ENCODE results near the gene HAO1. TPM values are rescaled to one million over a fixed set of nuclear protein-coding genes. Genes with fewer than 3 reads are reported as not detected.

The HAO1 gene
- total RNA-seq, 2 experiments from 2014 or later = not detected

- ATAC-seq (ENCODE audit: poor library complexity) = no peak
Measured at GRCh38 chr20:7848351-7848750, 91.9 kb downstream of the HAO1 start.

GRCh38 chr20:7843613-7844012 is 96.6 kb downstream of the HAO1 start:
- Histone ChIP-seq H3K27ac (ENCODE audit: low read depth in 1 of 2, low read length in 2 of 2) (no peak overlapping the region), H3K9me3 (ENCODE audit: control insufficient read depth in 1 of 2, insufficient read depth in 1 of 2, low read length in 2 of 2) (peaks cover 0 to 3% of the 10 kb centered on the region in 2 experiments), H3K4me3 (ENCODE audit: low read length) (no peak overlapping the region), H3K27me3 (ENCODE audit: control insufficient read depth in 1 of 2, insufficient read depth in 2 of 2, low read length in 2 of 2) (no peaks in the 10 kb centered on the region), H3K4me1 (ENCODE audit: insufficient read depth, low read length) (no peaks in the 10 kb centered on the region), H3K36me3 (ENCODE audit: insufficient read depth, low read length) (no peaks in the 10 kb centered on the region)
- no peaks in the 10 kb centered on the region for H3K9me3 Mint-ChIP-seq
- H3K4me1 Mint-ChIP-seq (ENCODE audit: low read depth) = no peaks in the 10 kb centered on the region
- no peaks in the 10 kb centered on the region for H3K36me3 Mint-ChIP-seq (ENCODE audit: low read depth)
- CTCF ChIA-PET = no interaction called here
- POLR2A ChIA-PET = no interaction called here
- DNase-seq (no peak), ATAC-seq (ENCODE audit: poor library complexity) (no peak)
- no peak overlapping the region for H3K4me3 Mint-ChIP-seq
- peaks cover 7% of the 10 kb centered on the region for H3K27me3 Mint-ChIP-seq
- no peak overlapping the region for H3K27ac Mint-ChIP-seq
- intact Hi-C loops (cut with DNase I, micrococcal nuclease) = no loop called here
- no peak for TF ChIP-seq CTCF (IDR thresholded peaks at IDR 0.05)

More at GRCh38 chr20:7848351-7848750, 91.9 kb downstream of the HAO1 start:
- intact Hi-C loops (cut with DNase I, micrococcal nuclease) = no loop called here
- no peak overlapping the region for H3K4me3 ChIP-seq (ENCODE audit: low read length)
- H3K36me3 ChIP-seq (ENCODE audit: insufficient read depth, low read length) = no peaks in the 10 kb centered on the region
- POLR2A ChIA-PET = no interaction called here
- Mint-ChIP-seq H3K36me3 (ENCODE audit: low read depth) (no peaks in the 10 kb centered on the region), H3K4me1 (ENCODE audit: low read depth) (no peaks in the 10 kb centered on the region), H3K27ac (no peak overlapping the region), H3K9me3 (no peaks in the 10 kb centered on the region), H3K4me3 (no peak overlapping the region), H3K27me3 (peaks cover 7% of the 10 kb centered on the region)
- no peak overlapping the region for H3K27ac ChIP-seq (ENCODE audit: low read depth in 1 of 2, low read length in 2 of 2)
- TF ChIP-seq CTCF (IDR thresholded peaks at IDR 0.05) = no peak
- no peaks in the 10 kb centered on the region for H3K4me1 ChIP-seq (ENCODE audit: insufficient read depth, low read length)
- DNase-seq = no peak
- H3K27me3 ChIP-seq (ENCODE audit: control insufficient read depth in 1 of 2, insufficient read depth in 2 of 2, low read length in 2 of 2) = no peaks in the 10 kb centered on the region
- CTCF ChIA-PET = no interaction called here
- H3K9me3 ChIP-seq (ENCODE audit: control insufficient read depth in 1 of 2, insufficient read depth in 1 of 2, low read length in 2 of 2) = no peaks in the 10 kb centered on the region

- Mint-ChIP-seq H3K4me1 (ENCODE audit: low read depth) (no peaks in the 10 kb centered on the region), H3K36me3 (ENCODE audit: low read depth) (no peaks in the 10 kb centered on the region), H3K27me3 (peaks cover 7% of the 10 kb centered on the region), H3K9me3 (no peaks in the 10 kb centered on the region), H3K27ac (no peak overlapping the region), H3K4me3 (no peak overlapping the region)
- POLR2A ChIA-PET = no interaction called here
- H3K27me3 ChIP-seq (ENCODE audit: control insufficient read depth in 1 of 2, insufficient read depth in 2 of 2, low read length in 2 of 2) = no peaks in the 10 kb centered on the region
- intact Hi-C loops (cut with DNase I, micrococcal nuclease) = no loop called here
- DNase-seq (no peak), ATAC-seq (ENCODE audit: poor library complexity) (no peak)
- H3K36me3 ChIP-seq (ENCODE audit: insufficient read depth, low read length) = no peaks in the 10 kb centered on the region
- H3K4me3 ChIP-seq (ENCODE audit: low read length) = no peak overlapping the region
- CTCF ChIA-PET = no interaction called here
- H3K27ac ChIP-seq (ENCODE audit: low read depth in 1 of 2, low read length in 2 of 2) = no peak overlapping the region
- TF ChIP-seq CTCF (IDR thresholded peaks at IDR 0.05) = no peak
- no peaks in the 10 kb centered on the region for H3K4me1 ChIP-seq (ENCODE audit: insufficient read depth, low read length)
- H3K9me3 ChIP-seq (ENCODE audit: control insufficient read depth in 1 of 2, insufficient read depth in 1 of 2, low read length in 2 of 2) = peaks cover 0 to 3% of the 10 kb centered on the region in 2 experiments
Measured at GRCh38 chr20:7841971-7842310, 98.3 kb downstream of the HAO1 start.
